GM21723 (cell line): Measurements from ENCODE around the gene INIP.
"Not testable (repeated sequence)": the region's sequence is repeated elsewhere in the genome, so short reads cannot be mapped to it uniquely, and the experiment has no call there.

Experiments used
- ATAC-seq: cut with Tn5 transposase; IDR thresholded peaks from one replicate; pipeline ENCODE4 v1.9.1; 2021; ENCODE audit warnings: mild to moderate bottlenecking, moderate library complexity; ENCODE audit not compliant: unreplicated experiment

Gene INIP

GRCh38 chr9:112677040-112677439, 40.9 kb downstream of the INIP start:
- no peak for ATAC-seq

- not testable (repeated sequence) for ATAC-seq
These were observed 44.7 kb downstream of the INIP start for GRCh38 chr9:112673221-112673620.

- no peak for ATAC-seq
These were observed 46.8 kb downstream of the INIP start for GRCh38 chr9:112670991-112671625.

GRCh38 chr9:112669326-112669725, 48.6 kb downstream of the INIP start:
- no peak for ATAC-seq

DNA sequence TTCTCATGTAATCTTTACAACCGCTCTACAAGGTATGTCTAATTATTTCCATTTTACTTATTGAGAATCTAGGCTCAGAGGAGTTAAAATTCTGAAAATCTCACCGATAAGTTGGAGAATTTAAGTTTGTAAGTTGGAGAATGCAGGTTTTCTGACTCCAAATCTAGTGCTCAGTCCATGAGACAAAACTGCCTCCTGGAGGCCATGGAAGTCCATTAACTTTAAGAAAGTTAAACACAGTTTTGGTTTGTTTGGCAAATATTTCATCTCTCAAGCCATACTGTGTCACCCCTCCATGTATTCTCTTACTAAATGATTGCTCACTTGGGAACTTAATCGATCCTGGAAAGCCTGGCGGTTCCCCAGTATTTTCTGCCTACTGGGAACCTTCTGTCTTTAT, 52.6 kb downstream of the INIP start:
- ATAC-seq, result no peak

DNA sequence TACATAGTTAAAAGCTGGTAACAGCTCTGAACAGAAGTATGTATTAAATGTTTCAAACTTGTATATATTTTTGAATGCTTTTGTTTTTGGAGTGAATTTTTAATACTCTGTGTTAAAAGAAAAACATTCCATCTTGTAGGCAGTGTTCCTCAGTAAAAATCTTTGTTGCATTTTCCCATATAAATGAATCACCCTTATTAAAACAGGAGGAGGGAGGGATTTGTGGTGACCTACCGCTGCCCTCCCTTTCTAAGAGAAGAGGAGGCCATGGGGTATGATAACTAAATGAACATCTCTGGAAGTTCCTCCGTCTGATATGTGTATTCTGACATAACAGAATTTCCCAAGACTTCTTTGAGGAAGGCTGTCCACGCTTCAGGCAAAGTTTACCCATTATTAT, 53.4 kb downstream of the INIP start:
- no peak for ATAC-seq

DNA sequence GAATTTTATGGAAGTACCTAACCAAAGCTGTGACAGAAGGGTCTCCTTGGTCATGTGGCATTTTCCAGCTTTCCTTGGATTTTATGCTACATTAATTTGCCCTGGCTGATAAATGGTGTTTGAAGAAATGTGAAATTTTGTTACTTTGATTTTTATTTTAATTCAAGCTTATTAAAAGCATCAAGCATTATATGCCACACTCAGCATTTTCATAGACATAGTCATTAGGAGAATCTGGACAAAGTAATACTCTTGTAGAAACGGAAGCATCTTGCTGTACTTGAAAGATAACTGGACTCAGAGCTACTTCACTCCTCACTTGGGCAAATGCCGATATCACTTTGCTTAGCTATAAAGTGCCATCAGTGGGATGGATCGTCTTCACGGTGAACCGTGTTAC, 54.2 kb downstream of the INIP start:
- ATAC-seq, result no peak

- ATAC-seq, result no peak
These were observed 58.0 kb downstream of the INIP start for GRCh38 chr9:112659906-112660305.

- ATAC-seq, result no peak
These were observed 62.2 kb downstream of the INIP start for GRCh38 chr9:112655668-112656067.

GRCh38 chr9:112654282-112654681, 63.6 kb downstream of the INIP start:
- ATAC-seq, result no peak

- ATAC-seq, result no peak
These were observed 69.3 kb downstream of the INIP start for GRCh38 chr9:112648624-112649023.

GRCh38 chr9:112647596-112647995, 70.3 kb downstream of the INIP start:
- no peak for ATAC-seq

GRCh38 chr9:112642126-112642525, 75.8 kb downstream of the INIP start:
- ATAC-seq, result no peak

GRCh38 chr9:112640311-112640710, 77.6 kb downstream of the INIP start:
- no peak for ATAC-seq
